HepG2 (cell line): ENCODE measurements around the gene NKIRAS1. TPM values are rescaled to one million over a fixed set of nuclear protein-coding genes. Genes with fewer than 3 reads are reported as not detected.

Source experiments
- CHD2 ChIP-seq: IDR thresholded peaks from 2 replicates; pipeline ENCODE4 v1.6.1; 2011; ENCODE audit warnings: low read depth, low read length, improper control_type of control experiment
- DR1 ChIP-seq: sonication (generic); formaldehyde crosslinking; IDR thresholded peaks from 2 replicates; pipeline ENCODE4 v1.8.0; 2021; ENCODE audit warnings: mild to moderate bottlenecking, missing genetic modification reagents, inconsistent platforms
- GRHL1 ChIP-seq: sonication (generic); formaldehyde crosslinking; conservative IDR thresholded peaks from 2 replicates; pipeline ENCODE4 v1.8.0; 2022; ENCODE audit warnings: missing genetic modification reagents
- HNRNPL ChIP-seq: fragments of 200-400 bp; formaldehyde crosslinking; IDR thresholded peaks from 2 replicates; pipeline ENCODE4 v1.6.1; 2017; ENCODE audit warnings: mild to moderate bottlenecking, low read depth, low read length
- KMT2B ChIP-seq: IDR thresholded peaks from 2 replicates; pipeline ENCODE4 v1.6.1; 2016; ENCODE audit warnings: missing genetic modification reagents, missing compliant biosample characterization
- MEIS2 ChIP-seq: sonication (generic); formaldehyde crosslinking; IDR thresholded peaks from 2 replicates; pipeline ENCODE4 v1.9.0; 2021; ENCODE audit warnings: mild to moderate bottlenecking, missing genetic modification reagents
- PHF20 ChIP-seq: sonication (generic); formaldehyde crosslinking; IDR thresholded peaks from 2 replicates; pipeline ENCODE4 v1.5.0; 2020; ENCODE audit warnings: mild to moderate bottlenecking, missing genetic modification reagents
- RFX5 ChIP-seq: IDR thresholded peaks from 2 replicates; pipeline ENCODE4 v1.6.1; 2011; ENCODE audit warnings: low read depth, low read length, improper control_type of control experiment
- RFXANK ChIP-seq: IDR thresholded peaks from 2 replicates; pipeline ENCODE4 v1.6.1; 2016
- SNAPC2 ChIP-seq: sonication (generic); formaldehyde crosslinking; IDR thresholded peaks from 2 replicates; pipeline ENCODE4 v1.8.1; 2022; ENCODE audit warnings: mild to moderate bottlenecking, missing genetic modification reagents
- SNAPC5 ChIP-seq: sonication (generic); formaldehyde crosslinking; IDR thresholded peaks from 2 replicates; pipeline ENCODE4 v1.8.1; 2023; ENCODE audit warnings: mild to moderate bottlenecking, missing genetic modification reagents, borderline replicate concordance
- ZNF20 ChIP-seq: sonication (generic); formaldehyde crosslinking; IDR thresholded peaks from 2 replicates; pipeline ENCODE4 v1.4.0; 2020; ENCODE audit warnings: mild to moderate bottlenecking, moderate library complexity, missing genetic modification reagents
- ZNF746 ChIP-seq: sonication (generic); formaldehyde crosslinking; IDR thresholded peaks from 2 replicates; pipeline ENCODE4 v1.8.0; 2022; ENCODE audit warnings: mild to moderate bottlenecking, missing genetic modification reagents
- ZSCAN5A ChIP-seq: sonication (generic); formaldehyde crosslinking; IDR thresholded peaks from 2 replicates; pipeline ENCODE4 v1.8.0; 2022; ENCODE audit warnings: mild to moderate bottlenecking, missing genetic modification reagents, borderline replicate concordance
- ZXDC ChIP-seq: sonication (generic); formaldehyde crosslinking; IDR thresholded peaks from 2 replicates; pipeline ENCODE4 v1.5.0; 2020; ENCODE audit warnings: mild to moderate bottlenecking, missing genetic modification reagents
- polyA plus RNA-seq, 8 experiments: library from polyadenylated mRNA; depleted of rRNA in 3 of 8; stranded (reverse) in 7 of 8; unstranded in 1 of 8; fragments of >200 nt; fragmentation: Illumina TruSeq in 4 of 8; extraction: Trizol in 4 of 8; gene quantifications; 2 replicates each; pipeline versions ENCODE4 v1.2.1 to v1.2.3, GENCODE V29; 2011 to 2016; ENCODE audit warnings: low read depth in 4 of 8, missing spikeins in 1 of 8, mixed read lengths in 1 of 8; ENCODE audit not compliant: insufficient read depth in 1 of 8
- total RNA-seq, 5 experiments: library from RNA; depleted of rRNA; stranded (reverse); fragments of >200 nt; fragmentation: Illumina TruSeq; extraction: Trizol; gene quantifications; 2 replicates each; pipeline ENCODE4 v1.2.3, GENCODE V29; 2016; ENCODE audit warnings: low read depth in 1 of 5
- TF ChIP-seq, protein P1 (sequence below): sonication (generic); formaldehyde crosslinking; IDR thresholded peaks from 2 replicates; pipeline ENCODE4 v1.4.0; 2020; ENCODE audit warnings: missing genetic modification reagents, borderline replicate concordance

Gene NKIRAS1
- total and polyA plus RNA-seq, 2 of the 13 experiments (the other 11 are each of a cell fraction or from before 2014, with no cell fraction given), result 4.3 to 8.0 TPM

DNA sequence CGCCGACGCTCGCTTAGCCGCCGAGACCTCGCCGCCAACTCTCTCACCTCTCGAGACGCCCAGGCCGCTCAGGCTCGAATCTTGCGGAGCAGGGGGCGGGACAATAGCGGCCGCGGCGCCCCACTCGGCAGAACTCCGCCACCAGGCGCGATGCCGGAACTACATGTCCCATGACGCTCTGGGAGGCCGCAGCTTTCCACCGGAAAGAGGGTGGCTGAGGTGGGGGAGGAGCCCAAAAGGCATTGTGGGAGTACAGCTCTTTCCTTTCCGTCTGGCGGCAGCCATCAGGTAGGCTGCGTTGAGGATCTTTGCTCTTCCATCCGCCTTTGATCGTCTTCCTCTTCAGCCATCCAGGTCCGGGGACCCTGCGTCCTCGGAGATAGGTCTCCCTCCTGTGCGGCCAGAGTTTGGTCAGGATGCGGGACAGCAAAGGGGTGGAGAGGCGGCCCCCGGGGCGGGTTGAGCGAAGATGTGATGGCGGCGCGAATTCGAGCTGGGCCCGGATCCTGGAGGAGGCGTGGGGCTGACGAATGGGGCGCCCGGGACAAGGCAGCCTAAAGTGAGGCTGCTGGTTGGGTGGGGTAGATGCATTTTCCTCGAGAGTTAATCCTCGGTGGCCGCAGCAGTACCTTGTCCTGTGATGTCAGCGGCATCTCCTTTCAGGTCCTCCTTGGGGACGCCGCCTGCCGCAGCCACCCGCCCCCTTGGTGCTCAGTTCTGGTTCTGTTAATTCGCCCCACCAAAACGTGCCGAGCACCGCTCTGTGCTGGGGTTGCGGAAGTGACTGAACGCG, at the start of gene NKIRAS1, which contains the start of gene RPL15 (continued):
- 0 out of 2 replicates have a peak, but pooled peaks have one; percentile 67 for TF ChIP-seq ZNF20
- TF ChIP-seq MEIS2 (CRISPR knock-in tag), result no peak
- no peak for TF ChIP-seq SNAPC2
- no peak for TF ChIP-seq ZXDC (CRISPR knock-in tag)
- peak; percentile 83 for TF ChIP-seq CHD2
- peak; percentile 87 for TF ChIP-seq KMT2B
- peak; percentile 96 for TF ChIP-seq DR1 (CRISPR knock-in tag)
- 0 out of 2 replicates have a peak, but pooled peaks have one; percentile 92 for TF ChIP-seq SNAPC5 (CRISPR knock-in tag)
- TF ChIP-seq ZNF746 (CRISPR knock-in tag), result peak; percentile 79
- TF ChIP-seq, protein P1, sequence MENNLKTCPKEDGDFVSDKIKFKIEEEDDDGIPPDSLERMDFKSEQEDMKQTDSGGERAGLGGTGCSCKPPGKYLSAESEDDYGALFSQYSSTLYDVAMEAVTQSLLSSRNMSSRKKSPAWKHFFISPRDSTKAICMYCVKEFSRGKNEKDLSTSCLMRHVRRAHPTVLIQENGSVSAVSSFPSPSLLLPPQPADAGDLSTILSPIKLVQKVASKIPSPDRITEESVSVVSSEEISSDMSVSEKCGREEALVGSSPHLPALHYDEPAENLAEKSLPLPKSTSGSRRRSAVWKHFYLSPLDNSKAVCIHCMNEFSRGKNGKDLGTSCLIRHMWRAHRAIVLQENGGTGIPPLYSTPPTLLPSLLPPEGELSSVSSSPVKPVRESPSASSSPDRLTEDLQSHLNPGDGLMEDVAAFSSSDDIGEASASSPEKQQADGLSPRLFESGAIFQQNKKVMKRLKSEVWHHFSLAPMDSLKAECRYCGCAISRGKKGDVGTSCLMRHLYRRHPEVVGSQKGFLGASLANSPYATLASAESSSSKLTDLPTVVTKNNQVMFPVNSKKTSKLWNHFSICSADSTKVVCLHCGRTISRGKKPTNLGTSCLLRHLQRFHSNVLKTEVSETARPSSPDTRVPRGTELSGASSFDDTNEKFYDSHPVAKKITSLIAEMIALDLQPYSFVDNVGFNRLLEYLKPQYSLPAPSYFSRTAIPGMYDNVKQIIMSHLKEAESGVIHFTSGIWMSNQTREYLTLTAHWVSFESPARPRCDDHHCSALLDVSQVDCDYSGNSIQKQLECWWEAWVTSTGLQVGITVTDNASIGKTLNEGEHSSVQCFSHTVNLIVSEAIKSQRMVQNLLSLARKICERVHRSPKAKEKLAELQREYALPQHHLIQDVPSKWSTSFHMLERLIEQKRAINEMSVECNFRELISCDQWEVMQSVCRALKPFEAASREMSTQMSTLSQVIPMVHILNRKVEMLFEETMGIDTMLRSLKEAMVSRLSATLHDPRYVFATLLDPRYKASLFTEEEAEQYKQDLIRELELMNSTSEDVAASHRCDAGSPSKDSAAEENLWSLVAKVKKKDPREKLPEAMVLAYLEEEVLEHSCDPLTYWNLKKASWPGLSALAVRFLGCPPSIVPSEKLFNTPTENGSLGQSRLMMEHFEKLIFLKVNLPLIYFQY (CRISPR knock-in tag), result 0 out of 2 replicates have a peak, but pooled peaks have one; percentile 40
- no peak for TF ChIP-seq RFXANK (CRISPR knock-in tag)
- TF ChIP-seq RFX5, result 0 out of 2 replicates have a peak, but pooled peaks have one; percentile 8
- TF ChIP-seq HNRNPL, result peak; percentile 57; the same call in 1 of the 2 replicates
- no peak; the same call in 1 of the 2 replicates for TF ChIP-seq ZSCAN5A (CRISPR knock-in tag)
- TF ChIP-seq GRHL1, result no peak
- peak; percentile 79 for TF ChIP-seq PHF20 (CRISPR knock-in tag)
